ENCODE data around the gene POLR1D.

GRCh38 chr13:27593267-27593666 is 28.4 kb upstream of the POLR1D start:
- no peak for TF ChIP-seq CTCF (IDR thresholded peaks at IDR 0.05 in 4 of 5, conservative IDR thresholded peaks at IDR 0.05 in 1 of 5)
- no peak for TF ChIP-seq POLR2A (IDR thresholded peaks at IDR 0.05)
